ENCODE data around the gene DLG2. TPM values are rescaled to one million over a fixed set of nuclear protein-coding genes. Genes with fewer than 3 reads are reported as not detected.

DLG2 gene
- total RNA-seq, 1 donor: 3.0 TPM

- no peak for TF ChIP-seq CTCF (IDR thresholded peaks at IDR 0.05; ENCODE audit: insufficient read depth, low read length)
- DNase-seq (ENCODE audit: low read depth): peak; percentile 12
- no peak overlapping the region for H3K4me3 ChIP-seq (ENCODE audit: low read depth, low read length)
Observed at GRCh38 chr11:84819128-84819527, 808.0 kb downstream of the DLG2 start.

GRCh38 chr11:84817998-84818397 is 809.1 kb downstream of the DLG2 start:
- DNase-seq (ENCODE audit: low read depth): peak; percentile 52
- no peak for TF ChIP-seq CTCF (IDR thresholded peaks at IDR 0.05; ENCODE audit: insufficient read depth, low read length)
- H3K4me3 ChIP-seq (ENCODE audit: low read depth, low read length): no peak overlapping the region

GRCh38 chr11:84812471-84812969 is 814.6 kb downstream of the DLG2 start:
- no peak for TF ChIP-seq CTCF (IDR thresholded peaks at IDR 0.05; ENCODE audit: insufficient read depth, low read length)
- no peak for DNase-seq (ENCODE audit: low read depth)
- no peak overlapping the region for H3K4me3 ChIP-seq (ENCODE audit: low read depth, low read length)

GRCh38 chr11:84806354-84806753 is 820.8 kb downstream of the DLG2 start:
- H3K4me3 ChIP-seq (ENCODE audit: low read depth, low read length): no peak overlapping the region
- TF ChIP-seq CTCF (IDR thresholded peaks at IDR 0.05; ENCODE audit: insufficient read depth, low read length): no peak
- no peak for DNase-seq (ENCODE audit: low read depth)

GRCh38 chr11:84804041-84804440 is 823.1 kb downstream of the DLG2 start:
- TF ChIP-seq CTCF (IDR thresholded peaks at IDR 0.05; ENCODE audit: insufficient read depth, low read length): no peak
- DNase-seq (ENCODE audit: low read depth): no peak
- no peak overlapping the region for H3K4me3 ChIP-seq (ENCODE audit: low read depth, low read length)

GRCh38 chr11:84800755-84801346 is 826.3 kb downstream of the DLG2 start:
- no peak overlapping the region for H3K4me3 ChIP-seq (ENCODE audit: low read depth, low read length)
- DNase-seq (ENCODE audit: low read depth): peak; percentile 58
- TF ChIP-seq CTCF (IDR thresholded peaks at IDR 0.05; ENCODE audit: insufficient read depth, low read length): peak; percentile 46

GRCh38 chr11:84799112-84799511 is 828.0 kb downstream of the DLG2 start:
- no peak for DNase-seq (ENCODE audit: low read depth)
- TF ChIP-seq CTCF (IDR thresholded peaks at IDR 0.05; ENCODE audit: insufficient read depth, low read length): no peak

More at GRCh38 chr11:84799112-84799511, 828.0 kb downstream of the DLG2 start:
- H3K4me3 ChIP-seq (ENCODE audit: low read depth, low read length): no peak overlapping the region
